Skin epidermis (tissue), 12 donors: ENCODE data around the gene AKT1S1.

ENCODE experiments used
- H3K27ac ChIP-seq, 21 experiments: fragments of 200-600 bp; sonication (generic) in 11 of 21; one replicate each; pipeline ENCODE4 v1.5.0; 2020; ENCODE audit warnings: mild to moderate bottlenecking in 3 of 21, inconsistent platforms in 2 of 21, moderate library complexity in 2 of 21
- H3K4me3 ChIP-seq, 7 experiments: fragments of 200-600 bp; sonication (generic) in 2 of 7; one replicate each; pipeline ENCODE4 v1.5.0; 2020; ENCODE audit warnings: inconsistent platforms in 2 of 7, mild to moderate bottlenecking in 2 of 7, moderate library complexity in 1 of 7

Gene AKT1S1

DNA sequence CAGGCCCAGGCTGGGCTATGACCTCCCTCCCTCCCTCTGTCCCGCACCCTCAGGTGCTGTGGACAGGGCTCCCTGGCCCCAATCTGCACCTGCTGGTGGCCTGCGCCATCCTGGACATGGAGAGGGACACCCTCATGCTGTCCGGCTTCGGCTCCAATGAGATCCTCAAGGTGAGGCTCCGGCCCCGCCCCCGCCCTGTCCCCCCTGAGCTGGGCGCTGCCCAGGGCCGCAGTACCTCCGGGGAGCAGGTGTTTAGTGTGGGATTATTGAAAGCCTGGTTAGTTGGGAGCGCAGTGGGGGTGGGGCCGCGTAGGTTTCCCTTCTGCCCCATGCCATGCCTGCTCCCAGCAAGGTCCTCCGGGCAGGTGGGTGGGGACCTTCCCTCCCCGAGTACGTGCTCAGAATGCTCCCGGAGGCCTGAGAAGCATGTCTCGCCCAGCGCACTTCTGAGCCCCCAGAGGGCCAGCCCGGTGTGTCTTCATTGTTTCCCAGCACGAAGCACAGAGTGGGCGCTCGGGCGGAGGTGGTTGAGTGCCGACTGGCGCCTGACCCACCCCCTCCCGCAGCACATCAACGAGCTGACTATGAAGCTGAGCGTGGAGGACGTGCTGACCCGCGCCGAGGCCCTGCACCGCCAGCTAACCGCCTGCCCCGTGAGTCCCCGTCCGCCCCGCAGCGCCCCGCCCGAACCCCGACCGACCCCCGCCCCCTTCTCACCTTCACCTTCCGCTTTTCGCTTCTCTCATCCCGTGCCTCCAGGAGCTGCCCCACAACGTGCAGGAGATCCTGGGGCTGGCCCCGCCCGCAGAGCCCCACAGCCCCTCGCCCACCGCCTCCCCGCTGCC, 10.7 kb upstream of the AKT1S1 start:
- Histone ChIP-seq H3K27ac (peak overlapping the region in 1 of 21 experiments; percentile 6), H3K4me3 (no peak overlapping the region)

DNA sequence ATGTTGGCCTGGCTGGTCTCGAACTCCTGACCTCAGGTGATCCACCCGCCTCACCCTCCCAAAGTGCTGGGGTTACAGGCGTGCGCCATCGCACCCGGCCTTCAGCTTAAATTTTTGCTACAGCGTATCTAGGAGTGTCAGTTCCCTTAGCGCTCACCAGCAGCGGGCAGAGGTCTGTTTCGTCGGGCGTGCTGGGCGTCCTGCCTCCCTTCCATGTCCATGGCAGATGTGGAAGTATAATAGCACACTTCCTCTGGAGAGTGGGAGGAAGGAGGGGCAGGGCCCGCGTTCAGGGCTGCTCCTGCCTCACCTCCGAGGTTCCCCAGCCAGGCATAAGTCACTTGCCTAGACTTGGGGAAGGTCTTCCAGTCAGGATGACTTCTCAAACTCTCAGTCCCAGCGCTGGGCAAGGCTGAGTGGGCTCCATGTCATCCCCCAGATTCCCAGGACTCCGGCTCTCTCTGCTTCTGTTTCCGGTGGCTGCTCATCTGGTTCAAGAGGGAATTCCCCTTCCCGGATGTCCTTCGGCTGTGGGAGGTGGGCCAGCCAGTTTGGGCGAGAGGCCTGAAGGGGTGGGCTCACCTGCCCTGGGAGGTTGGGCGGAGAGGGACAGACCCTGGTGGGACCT, 10.0 kb upstream of the AKT1S1 start:
- Histone ChIP-seq H3K27ac (peak overlapping the region in 1 of 21 experiments; percentile 6), H3K4me3 (no peak overlapping the region)

- Histone ChIP-seq H3K4me3 (no peak overlapping the region), H3K27ac (no peak overlapping the region)
These were observed 7.6 kb upstream of the AKT1S1 start for GRCh38 chr19:49884760-49885159.

DNA sequence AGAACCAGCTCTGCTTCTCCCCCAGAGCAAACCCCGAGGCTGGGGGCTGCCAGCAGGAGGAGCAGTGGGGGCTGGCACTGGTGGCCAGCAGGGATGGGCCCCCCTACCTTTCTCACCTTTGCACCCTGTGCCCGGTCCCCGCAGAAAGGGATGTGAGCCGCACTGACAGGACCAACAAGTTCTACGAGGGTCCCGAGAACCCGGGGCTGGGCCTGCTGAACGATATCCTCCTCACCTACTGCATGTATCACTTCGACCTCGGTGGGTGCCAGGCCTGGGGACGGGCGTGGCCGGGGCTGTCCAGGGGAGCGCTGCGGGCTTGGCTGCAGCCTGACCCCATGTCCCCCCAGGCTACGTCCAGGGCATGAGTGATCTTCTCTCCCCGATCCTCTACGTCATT, 7.0 kb upstream of the AKT1S1 start:
- Histone ChIP-seq H3K27ac (no peak overlapping the region), H3K4me3 (no peak overlapping the region)

- Histone ChIP-seq H3K4me3 (no peak overlapping the region), H3K27ac (no peak overlapping the region)
These were observed 5.9 kb upstream of the AKT1S1 start for GRCh38 chr19:49883094-49883493.

DNA sequence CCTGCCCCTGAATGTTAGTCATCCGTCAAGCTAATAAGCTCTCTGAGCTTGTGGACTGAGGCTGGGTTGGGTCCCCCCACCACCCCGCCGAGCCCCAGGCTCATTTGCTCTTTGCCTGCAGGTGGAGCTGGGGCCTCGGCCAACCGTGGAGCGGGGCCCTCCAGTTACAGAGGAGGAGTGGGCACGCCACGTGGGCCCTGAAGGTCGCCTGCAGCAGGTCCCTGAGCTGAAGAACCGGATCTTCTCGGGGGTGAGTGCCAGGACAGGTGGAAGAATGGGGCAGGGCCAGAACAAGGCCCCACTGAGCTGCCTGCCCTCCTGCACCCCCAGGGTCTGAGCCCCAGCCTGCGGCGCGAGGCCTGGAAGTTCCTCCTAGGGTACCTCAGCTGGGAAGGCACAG, 5.5 kb upstream of the AKT1S1 start:
- H3K27ac ChIP-seq: no peak overlapping the region
- H3K4me3 ChIP-seq: no peak overlapping the region

- no peak overlapping the region for H3K4me3 ChIP-seq
- no peak overlapping the region for H3K27ac ChIP-seq
These were observed 4.7 kb upstream of the AKT1S1 start for GRCh38 chr19:49881672-49882394.

GRCh38 chr19:49881186-49881585, 4.0 kb upstream of the AKT1S1 start:
- no peak overlapping the region for H3K27ac ChIP-seq
- H3K4me3 ChIP-seq: no peak overlapping the region

- Histone ChIP-seq H3K27ac (no peak overlapping the region), H3K4me3 (no peak overlapping the region)
These were observed 3.2 kb upstream of the AKT1S1 start for GRCh38 chr19:49880162-49880869.

- peak overlapping the region in 2 of 21 experiments; percentile 100 for H3K27ac ChIP-seq
- no peak overlapping the region for H3K4me3 ChIP-seq
These were observed 2.2 kb upstream of the AKT1S1 start for GRCh38 chr19:49879243-49879963.

DNA sequence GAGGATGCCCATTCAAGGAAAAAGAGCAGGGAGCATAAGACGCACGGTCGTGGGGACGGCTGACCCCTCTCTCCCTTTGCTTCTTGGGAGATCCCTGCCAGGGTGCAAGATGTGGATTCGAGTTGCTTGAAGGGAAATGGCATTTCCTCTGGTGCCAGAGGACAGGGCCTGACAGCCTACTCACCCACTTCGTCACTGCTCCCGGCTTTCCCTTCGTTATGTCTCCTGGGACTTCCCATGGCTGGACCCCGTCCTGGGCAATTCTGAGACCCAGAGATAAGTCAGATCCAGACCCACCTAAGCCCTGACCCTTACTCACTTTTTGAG, 1.6 kb upstream of the AKT1S1 start:
- peak overlapping the region in 2 of 7 experiments; percentile 78 to 98 for H3K4me3 ChIP-seq
- H3K27ac ChIP-seq: peak overlapping the region in 16 of 21 experiments; percentile 92 to 100 (median 100)

DNA sequence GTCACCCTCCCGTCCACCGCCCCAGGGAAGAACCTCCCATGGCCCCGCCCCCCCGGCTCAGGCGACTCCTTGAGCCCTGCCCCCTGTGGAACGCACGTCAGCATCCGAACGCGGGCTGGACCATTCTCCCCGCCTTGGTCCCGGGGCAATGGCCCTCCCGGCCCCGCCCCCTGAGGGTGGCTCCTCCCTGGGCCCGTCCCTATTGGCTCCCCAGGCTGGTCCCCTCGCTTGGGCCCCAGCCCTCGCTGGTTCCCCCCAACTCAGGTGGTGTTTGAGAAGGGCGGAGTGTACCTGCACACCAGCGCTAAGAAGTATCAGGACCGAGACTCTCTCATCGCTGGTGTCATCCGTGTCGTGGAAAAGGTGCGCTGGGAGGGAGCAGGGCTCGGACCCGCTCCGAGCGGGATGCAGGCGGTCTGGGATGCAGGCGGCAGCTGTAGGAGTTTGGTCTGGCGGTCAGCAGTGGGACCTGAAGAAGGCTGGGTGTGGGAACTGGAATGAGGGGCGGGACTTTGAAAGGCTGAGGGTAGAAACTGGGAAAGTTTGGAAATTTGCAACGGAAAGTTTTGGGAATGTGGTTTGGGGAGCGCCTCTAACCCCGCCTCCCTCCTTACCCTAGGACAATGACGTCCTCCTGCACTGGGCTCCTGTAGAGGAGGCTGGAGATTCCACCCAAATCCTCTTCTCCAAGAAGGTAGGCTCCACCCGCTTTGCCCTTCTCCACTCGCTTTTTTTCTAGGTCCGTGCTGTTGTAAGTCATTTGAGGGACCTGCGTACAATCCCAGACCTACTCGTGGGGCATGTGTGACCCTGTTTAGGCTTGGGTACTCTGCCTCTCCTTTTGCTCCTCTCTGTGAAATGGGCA, 956 bp upstream of the AKT1S1 start:
- H3K4me3 ChIP-seq: peak overlapping the region; percentile 42 to 98 (median 79)

DNA sequence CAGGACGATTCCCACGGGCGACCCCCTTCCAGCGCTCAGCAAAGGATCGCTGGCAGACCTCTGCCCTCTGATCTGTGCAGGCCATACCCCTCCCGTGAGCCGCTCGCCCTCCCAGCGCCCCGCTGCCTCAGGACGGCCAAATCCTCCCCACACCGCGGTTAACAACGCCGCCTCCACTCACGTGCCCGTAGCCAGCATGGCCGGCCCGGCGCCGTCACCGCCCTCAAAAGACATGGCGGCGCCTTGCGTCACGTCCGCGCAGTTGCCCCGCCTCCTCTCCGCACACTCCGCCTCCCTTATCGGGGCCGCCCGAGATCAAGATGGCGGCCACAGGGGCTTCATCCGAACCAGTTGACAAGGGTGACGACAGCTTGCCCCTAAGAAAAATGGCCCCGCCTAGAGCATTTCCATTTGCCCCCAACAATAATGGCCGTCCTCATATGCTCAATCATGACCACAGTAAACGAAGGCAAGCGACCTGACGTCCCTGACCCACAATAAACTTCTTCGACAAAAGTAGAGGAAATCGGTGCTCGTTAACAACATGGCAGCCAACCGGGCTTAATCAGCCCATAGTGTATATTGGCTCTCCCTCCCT, 634 bp downstream of the AKT1S1 start:
- Histone ChIP-seq H3K4me3 (peak overlapping the region; percentile 78 to 98 (median 89)), H3K27ac (peak overlapping the region; percentile 94 to 100 (median 100))

More for the DNA sequence above, 956 bp upstream of the AKT1S1 start:
- H3K27ac ChIP-seq: peak overlapping the region; percentile 48 to 100 (median 100)

DNA sequence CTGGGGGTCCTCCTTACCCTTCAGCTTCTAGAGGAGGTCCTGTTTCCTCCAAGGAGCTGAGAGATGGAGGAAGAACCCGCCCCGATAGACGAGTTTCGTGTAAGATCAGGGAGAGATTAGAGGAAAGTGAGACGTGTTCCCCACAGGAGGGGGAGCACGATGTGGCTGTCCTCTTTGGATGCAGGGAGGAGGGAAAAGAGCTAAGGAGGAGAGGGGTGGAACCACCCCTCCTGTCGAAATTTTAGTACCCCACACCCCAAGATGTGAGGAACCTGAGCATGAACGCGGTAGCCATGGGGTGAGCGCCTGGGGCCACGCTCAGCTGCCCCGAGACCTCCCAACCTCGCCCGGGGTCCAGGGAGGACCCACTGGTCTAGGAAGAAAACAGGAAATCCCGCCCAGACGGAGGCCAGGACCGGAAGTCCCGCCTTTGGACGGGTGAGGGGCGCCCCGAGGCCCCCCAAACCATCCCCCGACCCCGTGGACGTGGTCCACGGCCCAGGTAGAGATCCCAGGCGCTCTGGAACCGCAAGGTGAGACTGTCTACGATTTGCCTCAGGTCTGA, 1.2 kb downstream of the AKT1S1 start:
- Histone ChIP-seq H3K4me3 (peak overlapping the region; percentile 78 to 98 (median 89)), H3K27ac (peak overlapping the region; percentile 94 to 100 (median 100))

DNA sequence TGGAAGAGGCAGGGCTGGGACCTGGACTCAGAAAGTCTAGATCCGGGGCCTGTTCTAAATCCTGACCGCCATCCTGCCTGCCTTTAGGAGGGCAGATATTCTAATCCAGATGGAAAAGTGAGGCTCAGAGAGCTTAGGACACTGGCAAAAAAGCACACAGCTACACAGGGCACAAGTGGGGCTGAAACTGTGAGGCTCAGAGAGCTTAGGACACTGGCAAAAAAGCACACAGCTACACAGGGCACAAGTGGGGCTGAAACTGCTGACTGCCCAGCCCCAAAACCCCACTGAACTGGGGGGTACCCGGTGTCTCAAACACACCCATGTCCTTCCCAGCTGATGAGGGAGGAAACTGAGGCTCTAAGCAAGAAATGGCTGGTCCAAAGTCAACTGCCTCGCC, 2.0 kb downstream of the AKT1S1 start:
- H3K4me3 ChIP-seq: peak overlapping the region in 6 of 7 experiments; percentile 78 to 98 (median 92)
- peak overlapping the region in 19 of 21 experiments; percentile 98 to 100 (median 100) for H3K27ac ChIP-seq

DNA sequence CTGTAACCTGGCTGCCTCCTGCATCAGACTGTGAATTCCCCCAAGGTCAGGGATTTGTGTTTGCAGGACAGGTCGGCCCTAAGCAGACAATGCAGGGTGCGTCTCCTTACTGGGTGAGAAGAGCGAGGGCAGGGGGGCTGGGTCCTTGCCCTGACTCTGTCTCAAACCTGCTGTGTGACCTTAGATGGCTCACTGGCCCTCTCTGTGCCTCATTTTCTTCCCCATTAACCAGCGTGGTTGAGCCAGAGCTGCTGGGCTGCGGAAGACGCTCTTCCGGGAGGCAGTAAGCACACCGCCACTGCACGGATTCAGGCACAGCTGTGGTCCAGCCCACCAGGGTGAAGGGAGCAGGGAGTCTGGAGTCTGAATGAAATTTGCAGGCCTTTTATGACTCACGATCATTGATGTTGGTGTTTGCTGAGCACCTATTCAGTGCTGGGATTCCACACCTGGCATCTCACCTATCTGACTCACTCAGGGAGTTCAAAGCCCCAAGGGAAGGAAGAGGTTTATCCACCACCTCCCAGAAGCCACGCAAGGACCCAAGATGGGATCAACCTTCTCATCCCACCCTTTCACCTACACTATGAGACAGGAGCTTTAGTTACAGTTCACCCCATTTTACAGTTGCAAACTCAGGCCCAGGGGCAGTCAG, 2.5 kb downstream of the AKT1S1 start:
- Histone ChIP-seq H3K27ac (peak overlapping the region in 15 of 21 experiments; percentile 98 to 100 (median 100)), H3K4me3 (no peak overlapping the region)

GRCh38 chr19:49873834-49874233, 3.3 kb downstream of the AKT1S1 start:
- peak overlapping the region in 1 of 21 experiments; percentile 5 for H3K27ac ChIP-seq

More at GRCh38 chr19:49873834-49874233, 3.3 kb downstream of the AKT1S1 start:
- no peak overlapping the region for H3K4me3 ChIP-seq
